ENCODE results near the gene ATOH7.

DNA sequence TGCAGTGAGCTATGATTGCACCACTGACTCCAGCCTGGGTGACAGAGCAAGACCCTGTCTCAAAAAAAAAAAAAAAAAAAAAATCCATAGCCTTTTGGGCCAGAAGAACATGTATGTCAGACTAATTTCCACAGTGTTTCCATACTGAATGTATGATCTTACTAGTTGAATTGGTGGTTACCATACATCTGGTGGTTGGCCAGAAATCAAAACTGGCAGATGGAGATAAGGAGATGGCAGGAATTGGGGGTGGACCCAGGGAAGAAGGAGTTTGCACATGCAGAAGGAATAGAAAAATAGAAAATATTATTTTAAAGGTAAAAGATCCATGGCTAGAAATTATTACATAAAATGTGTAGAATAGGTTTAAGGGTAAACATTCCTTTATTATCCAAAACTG is 3.7 kb upstream of the ATOH7 start:
- TF ChIP-seq, protein P1, sequence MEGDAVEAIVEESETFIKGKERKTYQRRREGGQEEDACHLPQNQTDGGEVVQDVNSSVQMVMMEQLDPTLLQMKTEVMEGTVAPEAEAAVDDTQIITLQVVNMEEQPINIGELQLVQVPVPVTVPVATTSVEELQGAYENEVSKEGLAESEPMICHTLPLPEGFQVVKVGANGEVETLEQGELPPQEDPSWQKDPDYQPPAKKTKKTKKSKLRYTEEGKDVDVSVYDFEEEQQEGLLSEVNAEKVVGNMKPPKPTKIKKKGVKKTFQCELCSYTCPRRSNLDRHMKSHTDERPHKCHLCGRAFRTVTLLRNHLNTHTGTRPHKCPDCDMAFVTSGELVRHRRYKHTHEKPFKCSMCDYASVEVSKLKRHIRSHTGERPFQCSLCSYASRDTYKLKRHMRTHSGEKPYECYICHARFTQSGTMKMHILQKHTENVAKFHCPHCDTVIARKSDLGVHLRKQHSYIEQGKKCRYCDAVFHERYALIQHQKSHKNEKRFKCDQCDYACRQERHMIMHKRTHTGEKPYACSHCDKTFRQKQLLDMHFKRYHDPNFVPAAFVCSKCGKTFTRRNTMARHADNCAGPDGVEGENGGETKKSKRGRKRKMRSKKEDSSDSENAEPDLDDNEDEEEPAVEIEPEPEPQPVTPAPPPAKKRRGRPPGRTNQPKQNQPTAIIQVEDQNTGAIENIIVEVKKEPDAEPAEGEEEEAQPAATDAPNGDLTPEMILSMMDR (IDR thresholded peaks at IDR 0.05): no peak
- TF ChIP-seq POLR2AphosphoS5 (IDR thresholded peaks at IDR 0.05): no peak

Data from breast epithelium (tissue), 3 donors.